Measurements from ENCODE around the gene RASGRF2. TPM values are rescaled to one million over a fixed set of nuclear protein-coding genes. Genes with fewer than 3 reads are reported as not detected.

The RASGRF2 gene
- total and polyA plus RNA-seq, 2 of the 13 experiments (the other 11 are each of a cell fraction or from before 2014, with no cell fraction given) = 23.6 to 29.0 TPM

GRCh38 chr5:81233080-81233634 lies 273.0 kb downstream of the RASGRF2 start, which contains the start of gene CKMT2 (continued):
- TF ChIP-seq ZBTB40 (IDR thresholded peaks at IDR 0.05) (no peak), ZBTB40 (CRISPR knock-in tag; IDR thresholded peaks at IDR 0.05) (no peak), AKNA (CRISPR knock-in tag; IDR thresholded peaks at IDR 0.05; ENCODE audit: borderline replicate concordance) (no peak), CENPT (CRISPR knock-in tag; IDR thresholded peaks at IDR 0.05; ENCODE audit: low read depth) (no peak), SP1 (IDR thresholded peaks at IDR 0.05) (no peak), SP1 (CRISPR knock-in tag; IDR thresholded peaks at IDR 0.05) (no peak), TSC22D2 (CRISPR knock-in tag; IDR thresholded peaks at IDR 0.05; ENCODE audit: borderline replicate concordance) (no peak), ZNF839 (CRISPR knock-in tag; IDR thresholded peaks at IDR 0.05; ENCODE audit: borderline replicate concordance) (no peak), CBX2 (IDR thresholded peaks at IDR 0.05; ENCODE audit: low read depth, low read length) (no peak), CBX2 (CRISPR knock-in tag; IDR thresholded peaks at IDR 0.05; ENCODE audit: low read depth) (no peak), ZGPAT (CRISPR knock-in tag; IDR thresholded peaks at IDR 0.05) (no peak; the same call in 1 of the 2 replicates), NR3C1 (CRISPR knock-in tag; IDR thresholded peaks at IDR 0.05) (no peak)

Data from HepG2 (cell line).